ENCODE data around the gene LRRC8E. TPM values are rescaled to one million over a fixed set of nuclear protein-coding genes. Genes with fewer than 3 reads are reported as not detected.
A peak's percentile ranks its signal among the peaks of the same experiment; 100 is the strongest.

The LRRC8E gene
- total RNA-seq, 2 donors from 2014 or later = 2.8 to 3.4 TPM

- Mint-ChIP-seq H3K9me3 (peaks cover 1% of the 10 kb centered on the region), H3K27ac (peak overlapping the region; percentile 95), H3K27me3 (ENCODE audit: insufficient read depth) (peaks cover 68% of the 10 kb centered on the region), H3K36me3 (ENCODE audit: low read depth) (no peaks in the 10 kb centered on the region), H3K4me3 (peak overlapping the region; percentile 36), H3K4me1 (peaks cover 3% of the 10 kb centered on the region)
- 5 to 14% methylated on average over 17 to 33 of the region's 33 CpGs for WGBS, 2 experiments (ENCODE audit: insufficient coverage in 1 of 2, insufficient read length in 1 of 2)
- H3K4me1 ChIP-seq (ENCODE audit: control insufficient read depth, insufficient read depth, low read length) = no peaks in the 10 kb centered on the region
- DNase-seq = peak; percentile 100
- peaks cover 24% of the 10 kb centered on the region for H3K27me3 ChIP-seq (ENCODE audit: control insufficient read depth, insufficient read depth, low read length, poor library complexity, severe bottlenecking)
- H3K9ac ChIP-seq (ENCODE audit: extremely low read depth, low read length, poor library complexity, severe bottlenecking) = no peak overlapping the region
- no peaks in the 10 kb centered on the region for H3K36me3 ChIP-seq (ENCODE audit: control insufficient read depth, insufficient read depth, low read length)
- no peaks in the 10 kb centered on the region for H3K9me3 ChIP-seq (ENCODE audit: control insufficient read depth, low read length)
- H3K4me3 ChIP-seq (ENCODE audit: low read length) = no peak overlapping the region
- TF ChIP-seq CTCF (conservative IDR thresholded peaks at IDR 0.05) = no peak
- peak overlapping the region; percentile 94 for H3K27ac ChIP-seq (ENCODE audit: low read depth, low read length)
Observed at GRCh38 chr19:7871437-7872305, 16.6 kb upstream of the LRRC8E start.

- WGBS, 2 experiments (ENCODE audit: insufficient coverage in 1 of 2, insufficient read length in 1 of 2) = 57 to 78% methylated on average over 22 to 47 of the region's 47 CpGs
- Histone ChIP-seq H3K27ac (ENCODE audit: low read depth, low read length) (no peak overlapping the region), H3K36me3 (ENCODE audit: control insufficient read depth, insufficient read depth, low read length) (no peaks in the 10 kb centered on the region), H3K9me3 (ENCODE audit: control insufficient read depth, low read length) (no peaks in the 10 kb centered on the region), H3K4me3 (ENCODE audit: low read length) (no peak overlapping the region), H3K27me3 (ENCODE audit: control insufficient read depth, insufficient read depth, low read length, poor library complexity, severe bottlenecking) (peaks cover 15% of the 10 kb centered on the region), H3K4me1 (ENCODE audit: control insufficient read depth, insufficient read depth, low read length) (no peaks in the 10 kb centered on the region), H3K9ac (ENCODE audit: extremely low read depth, low read length, poor library complexity, severe bottlenecking) (no peak overlapping the region)
- peaks cover 1% of the 10 kb centered on the region for H3K9me3 Mint-ChIP-seq
- H3K27ac Mint-ChIP-seq = no peak overlapping the region
- H3K27me3 Mint-ChIP-seq (ENCODE audit: insufficient read depth) = peaks cover 67% of the 10 kb centered on the region
- no peak for TF ChIP-seq CTCF (conservative IDR thresholded peaks at IDR 0.05)
- no peaks in the 10 kb centered on the region for H3K36me3 Mint-ChIP-seq (ENCODE audit: low read depth)
- peaks cover 3% of the 10 kb centered on the region for H3K4me1 Mint-ChIP-seq
- DNase-seq = no peak
- H3K4me3 Mint-ChIP-seq = peak overlapping the region; percentile 64
Observed at GRCh38 chr19:7872306-7873204, 15.8 kb upstream of the LRRC8E start.

DNA sequence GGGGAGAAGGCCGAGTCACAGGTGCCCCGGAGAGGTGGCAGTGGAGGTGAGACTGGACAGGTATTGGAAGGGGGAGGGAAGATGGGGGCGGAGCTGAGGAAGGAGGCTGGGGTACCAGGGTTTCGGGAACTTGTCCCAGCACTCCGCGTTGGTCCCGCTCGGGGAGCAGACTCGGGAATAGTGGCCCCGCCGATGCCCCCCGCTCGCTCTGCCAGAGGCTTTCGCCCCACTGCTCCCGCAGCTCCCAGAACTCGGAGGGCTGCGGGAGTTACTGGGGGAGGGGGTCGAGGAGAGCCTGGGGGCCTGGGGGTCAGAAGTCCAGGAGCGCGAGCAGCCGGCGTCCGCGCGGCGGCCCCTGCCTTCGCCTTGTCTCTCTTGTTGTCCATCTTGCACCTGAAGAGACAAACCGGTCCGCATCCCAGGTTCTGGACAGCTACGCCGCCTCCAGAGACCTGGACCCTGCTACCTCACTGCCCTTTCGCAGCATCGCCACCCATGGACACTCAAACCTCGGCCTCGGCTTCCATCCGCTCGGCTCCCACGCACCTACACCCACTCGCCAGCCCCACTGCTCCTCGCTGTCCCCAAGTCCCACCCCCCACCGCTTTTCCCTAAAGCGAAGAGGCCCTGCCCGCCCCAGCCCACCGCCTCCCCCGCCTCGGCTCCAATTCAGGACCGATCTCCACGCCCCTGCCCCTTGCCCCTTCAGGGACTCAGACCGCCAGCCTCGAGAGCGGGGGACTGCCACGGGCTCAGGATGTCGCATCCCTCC, 14.8 kb upstream of the LRRC8E start:
- DNase-seq = peak; percentile 67

More for the DNA sequence above, 14.8 kb upstream of the LRRC8E start:
- Mint-ChIP-seq H3K9me3 (peaks cover 1% of the 10 kb centered on the region), H3K4me1 (peaks cover 3% of the 10 kb centered on the region), H3K27ac (no peak overlapping the region), H3K36me3 (ENCODE audit: low read depth) (no peaks in the 10 kb centered on the region), H3K27me3 (ENCODE audit: insufficient read depth) (peaks cover 58% of the 10 kb centered on the region), H3K4me3 (peak overlapping the region; percentile 64)
- H3K36me3 ChIP-seq (ENCODE audit: control insufficient read depth, insufficient read depth, low read length) = no peaks in the 10 kb centered on the region
- H3K9me3 ChIP-seq (ENCODE audit: control insufficient read depth, low read length) = no peaks in the 10 kb centered on the region
- TF ChIP-seq CTCF (conservative IDR thresholded peaks at IDR 0.05) = no peak
- no peaks in the 10 kb centered on the region for H3K4me1 ChIP-seq (ENCODE audit: control insufficient read depth, insufficient read depth, low read length)
- peak overlapping the region; percentile 78 for H3K4me3 ChIP-seq (ENCODE audit: low read length)
- peak overlapping the region; percentile 38 for H3K9ac ChIP-seq (ENCODE audit: extremely low read depth, low read length, poor library complexity, severe bottlenecking)
- peaks cover 14% of the 10 kb centered on the region for H3K27me3 ChIP-seq (ENCODE audit: control insufficient read depth, insufficient read depth, low read length, poor library complexity, severe bottlenecking)
- 25 to 49% methylated on average over 18 to 51 of the region's 53 CpGs for WGBS, 2 experiments (ENCODE audit: insufficient coverage in 1 of 2, insufficient read length in 1 of 2)
- peak overlapping the region; percentile 72 for H3K27ac ChIP-seq (ENCODE audit: low read depth, low read length)

Data from endodermal cell (in vitro differentiated cells).